Hematopoietic multipotent progenitor cell treated with erythropoietin and hydrocortisone succinate and interleukin-3 and kit ligand, for 6 days (in vitro differentiated cells): ENCODE measurements around the gene CDC34.
"Not testable (repeated sequence)": the region's sequence is repeated elsewhere in the genome, so short reads cannot be mapped to it uniquely, and the experiment has no call there.

Source experiments
- DNase-seq: peaks from one replicate; pipeline ENCODE4 v3.0.0-alpha.2; 2015

Gene CDC34

DNA sequence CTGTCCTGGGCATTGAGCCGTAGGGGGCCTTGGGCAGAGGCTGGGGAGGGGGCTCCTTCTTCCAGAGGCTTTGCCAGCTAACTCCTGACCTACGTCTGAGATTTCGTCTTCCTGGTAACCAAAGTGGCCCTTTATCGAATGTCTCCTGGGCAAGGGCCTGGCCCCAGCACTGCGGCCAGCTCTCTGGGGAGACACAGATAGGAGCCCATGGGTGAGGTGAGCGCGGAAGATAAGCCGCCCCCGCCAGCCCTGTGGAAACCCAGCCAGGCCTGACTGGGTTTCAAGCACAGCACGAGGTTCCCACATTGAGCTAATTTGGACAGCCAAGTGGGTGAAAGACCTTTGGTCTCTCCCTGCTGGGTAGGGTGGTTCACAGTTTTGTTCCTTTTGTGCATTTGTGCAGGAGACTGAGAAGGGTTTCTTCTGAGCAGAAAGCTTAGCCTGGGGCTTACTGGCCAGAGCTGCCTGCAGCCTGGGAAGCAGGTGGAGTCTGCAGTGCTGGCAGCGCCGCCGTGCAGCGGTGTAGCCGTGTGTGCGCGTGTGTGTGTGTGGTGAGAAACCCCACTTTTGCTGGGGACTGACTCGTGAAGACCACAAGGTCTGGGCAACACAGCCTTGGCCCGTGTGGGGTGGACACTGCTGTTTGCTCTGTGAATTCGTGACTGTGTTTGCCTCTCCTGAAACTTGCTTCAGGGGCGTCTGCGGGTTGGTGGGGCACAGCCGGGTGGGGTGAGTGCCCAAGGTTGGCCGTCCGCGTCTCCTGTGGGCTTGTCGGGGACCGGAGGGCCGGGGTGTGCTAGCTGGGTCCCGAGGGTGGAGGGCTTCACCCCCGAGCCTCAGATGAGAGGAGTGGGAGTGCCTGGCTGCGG is 43.3 kb downstream of the CDC34 start:
- peak; percentile 96 for DNase-seq

DNA sequence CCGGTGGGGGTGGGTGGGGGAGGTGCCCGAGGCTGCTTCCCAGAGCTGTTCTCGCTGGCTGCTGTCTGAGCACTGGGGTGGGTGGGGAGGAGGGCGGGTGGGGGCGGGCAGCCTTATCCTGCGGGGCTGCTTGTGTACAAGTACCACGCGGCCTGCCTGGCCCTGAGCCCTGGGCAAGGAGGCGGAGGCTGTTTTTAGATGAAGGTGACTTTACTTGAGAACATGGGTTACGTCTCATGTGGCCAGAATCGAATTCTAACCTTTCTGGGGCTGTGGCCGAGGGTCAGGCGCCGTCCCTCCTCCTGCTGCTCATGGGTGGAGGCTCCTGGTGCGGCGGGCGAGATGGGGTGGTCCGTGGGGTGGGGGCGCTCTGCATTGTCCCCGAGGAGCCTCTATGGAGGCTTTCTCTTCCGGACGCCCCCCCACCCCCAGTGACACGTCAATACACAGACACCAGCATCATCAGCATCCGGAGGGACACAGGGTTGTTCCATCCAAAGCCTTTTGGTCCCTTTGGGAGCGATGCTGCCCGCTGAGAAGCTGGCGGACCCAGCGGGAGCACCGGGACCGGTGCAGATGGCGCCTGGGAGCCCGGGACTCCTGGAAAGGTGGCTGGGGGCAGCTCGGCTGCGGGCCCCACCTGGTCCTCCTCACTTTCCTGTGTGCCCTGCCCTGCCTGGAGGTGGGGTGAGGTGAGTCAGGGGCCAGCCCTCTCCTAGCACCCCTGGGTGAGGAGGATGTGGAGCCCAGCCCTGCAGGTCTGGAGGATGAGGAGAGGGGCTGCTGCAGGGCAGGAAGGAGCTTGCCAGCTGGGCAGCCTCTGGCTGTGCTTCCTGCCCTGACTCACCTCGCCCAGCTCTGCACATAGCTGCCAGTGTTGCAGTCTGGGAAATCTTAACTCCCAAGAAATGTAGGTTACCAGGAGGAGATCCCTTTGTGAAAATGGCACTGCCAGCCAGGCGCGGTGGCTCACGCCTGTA is 44.3 kb downstream of the CDC34 start:
- DNase-seq: peak; percentile 88

DNA sequence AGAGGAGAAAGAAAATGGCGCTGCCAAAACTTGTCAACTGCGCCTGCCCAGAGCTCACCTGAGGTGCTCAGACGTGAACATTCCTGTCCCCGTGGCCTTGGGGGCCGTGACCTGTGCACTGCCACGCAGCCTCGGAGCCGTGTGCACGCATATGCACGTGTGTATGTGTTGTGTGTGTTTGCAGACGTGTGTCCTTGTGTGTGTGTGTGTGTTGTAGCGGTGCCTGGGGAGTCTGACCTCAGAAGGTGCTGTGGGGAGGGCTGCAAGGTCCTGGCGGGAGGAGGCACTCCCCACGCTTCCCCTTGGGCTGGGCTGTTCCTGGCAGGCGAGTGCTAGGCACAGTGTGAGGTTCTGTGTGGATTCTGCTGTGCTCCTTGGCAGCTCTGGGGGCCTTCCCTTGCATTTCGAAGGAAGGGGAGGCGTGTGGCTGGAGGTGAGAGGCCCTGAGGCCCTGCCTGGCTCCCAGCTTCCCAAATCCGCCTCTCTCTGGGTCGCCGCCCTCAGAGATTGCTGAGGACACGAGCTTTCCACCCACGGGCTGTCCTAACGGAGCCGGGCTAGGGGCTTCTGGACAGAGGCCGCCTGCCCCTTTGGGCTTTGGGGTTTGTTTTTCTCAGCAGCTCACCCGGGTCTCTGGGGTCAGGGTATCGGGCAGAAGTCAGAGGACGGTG is 45.3 kb downstream of the CDC34 start:
- no peak for DNase-seq

- DNase-seq: no peak
Measured at GRCh38 chr19:577439-578392, 46.2 kb downstream of the CDC34 start.

- no peak for DNase-seq
Measured at GRCh38 chr19:579111-579841, 47.7 kb downstream of the CDC34 start.

DNA sequence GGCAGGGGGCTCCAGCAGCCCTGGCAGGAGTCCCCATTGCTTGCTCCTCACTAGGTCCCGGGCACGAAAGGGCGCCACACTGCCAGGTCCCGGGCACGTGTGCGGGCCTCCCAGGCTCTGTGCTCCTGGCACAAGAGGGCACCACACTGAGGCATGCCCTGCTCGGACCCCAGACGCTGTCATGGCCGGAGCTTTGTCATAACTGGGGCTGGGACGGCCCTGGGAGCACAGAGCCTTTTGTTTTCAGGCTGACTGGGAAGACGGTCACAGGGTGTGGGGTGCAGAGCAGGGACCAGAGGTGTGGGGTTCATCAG is 48.2 kb downstream of the CDC34 start:
- DNase-seq: no peak

- DNase-seq: no peak
Measured at GRCh38 chr19:580274-580835, 48.8 kb downstream of the CDC34 start.

DNA sequence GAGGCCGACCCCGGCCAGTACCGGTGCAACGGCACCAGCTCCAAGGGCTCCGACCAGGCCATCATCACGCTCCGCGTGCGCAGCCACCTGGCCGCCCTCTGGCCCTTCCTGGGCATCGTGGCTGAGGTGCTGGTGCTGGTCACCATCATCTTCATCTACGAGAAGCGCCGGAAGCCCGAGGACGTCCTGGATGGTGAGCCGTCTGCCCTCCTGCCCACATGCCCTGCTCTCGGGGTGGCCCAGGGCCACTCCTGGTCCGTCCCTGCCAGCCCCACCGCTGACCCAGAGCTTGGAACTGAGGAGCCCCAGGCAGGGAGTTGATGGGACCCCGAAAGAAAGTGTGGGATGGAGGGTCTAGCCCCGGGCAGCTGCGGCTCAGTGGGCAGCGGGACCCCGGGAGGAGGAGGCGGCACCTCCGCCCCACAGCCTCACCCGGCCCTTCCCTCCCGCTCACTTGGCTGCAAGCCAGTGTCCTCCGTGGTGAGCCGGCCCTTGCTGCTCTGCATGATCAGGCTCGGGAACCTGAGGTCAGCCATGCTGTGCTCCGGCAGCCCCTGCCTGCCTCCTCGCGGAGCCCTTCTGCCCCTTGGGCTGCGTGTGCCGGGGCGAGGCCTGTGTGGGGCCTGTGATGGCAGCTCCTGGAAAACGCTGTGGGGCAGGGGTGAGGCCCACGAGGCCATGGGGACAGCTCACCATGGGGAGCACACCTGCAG is 50.0 kb downstream of the CDC34 start:
- peak; percentile 23 for DNase-seq

- no peak for DNase-seq
Measured at GRCh38 chr19:582497-583197, 51.1 kb downstream of the CDC34 start.

DNA sequence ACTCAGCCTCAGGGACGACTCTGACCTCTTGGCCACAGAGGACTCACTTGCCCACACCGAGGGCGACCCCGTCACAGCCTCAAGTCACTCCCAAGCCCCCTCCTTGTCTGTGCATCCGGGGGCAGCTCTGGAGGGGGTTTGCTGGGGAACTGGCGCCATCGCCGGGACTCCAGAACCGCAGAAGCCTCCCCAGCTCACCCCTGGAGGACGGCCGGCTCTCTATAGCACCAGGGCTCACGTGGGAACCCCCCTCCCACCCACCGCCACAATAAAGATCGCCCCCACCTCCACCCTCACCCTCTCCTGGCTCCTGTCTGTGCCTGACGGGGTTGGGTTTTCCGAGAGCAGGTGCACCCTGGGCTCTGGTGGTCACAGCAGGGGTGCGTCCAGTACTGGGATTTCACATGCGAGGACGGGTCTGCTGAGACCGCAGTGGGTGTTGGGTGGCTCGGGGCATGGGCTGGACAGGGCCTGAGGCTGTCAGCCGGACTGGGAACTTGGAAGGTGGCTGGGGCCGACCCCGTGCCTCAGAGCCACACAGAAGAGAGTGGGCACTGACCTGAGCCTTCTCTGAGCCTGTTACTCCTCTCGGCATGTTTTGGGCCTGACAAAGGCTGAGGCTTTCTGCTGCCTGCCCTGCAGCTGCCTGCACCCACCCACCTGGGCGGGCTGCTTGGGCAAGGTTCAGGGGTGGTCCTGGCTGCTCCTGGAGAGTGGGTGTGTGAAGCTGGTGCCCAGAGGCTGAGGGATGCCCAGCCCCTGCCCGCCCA is 51.8 kb downstream of the CDC34 start:
- no peak for DNase-seq

- no peak for DNase-seq
Measured at GRCh38 chr19:583968-584239, 52.3 kb downstream of the CDC34 start.

DNA sequence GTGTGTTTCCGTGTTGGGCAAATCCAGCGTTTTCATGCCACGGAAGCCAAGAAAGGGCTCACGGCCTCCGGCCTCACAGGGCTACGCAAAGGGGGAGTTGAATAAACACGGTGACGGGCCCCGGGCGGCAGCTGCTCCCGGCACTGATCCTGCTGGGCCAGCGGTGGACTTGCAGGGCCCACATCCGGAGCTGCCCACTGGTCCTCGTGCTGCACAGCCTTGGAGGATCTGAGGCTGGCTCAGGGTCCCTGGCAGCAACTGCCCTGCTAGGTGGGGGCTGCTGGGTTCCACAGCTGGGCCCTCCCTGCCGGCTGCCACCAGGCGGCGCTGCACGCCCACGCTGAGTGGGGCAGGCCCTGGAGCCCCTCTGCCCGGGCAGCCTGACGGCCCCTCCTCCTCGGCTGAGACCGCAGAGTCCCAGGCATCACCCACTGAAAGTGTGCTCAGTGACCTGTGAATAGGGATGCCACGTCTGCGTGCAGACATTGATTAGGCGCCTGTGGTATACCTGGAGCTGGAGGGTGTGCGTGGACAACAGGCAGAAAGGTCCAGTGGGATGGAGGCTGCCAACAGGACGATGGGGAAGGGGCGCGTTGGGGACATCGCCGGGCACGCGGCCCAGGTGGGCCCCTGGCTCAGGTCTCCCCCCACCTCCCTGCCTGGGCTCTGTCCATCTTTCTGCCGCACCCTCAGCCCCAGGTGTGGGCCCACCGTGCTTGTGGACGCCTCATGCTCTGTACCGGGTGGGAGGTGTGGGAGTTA is 52.9 kb downstream of the CDC34 start:
- peak; percentile 71 for DNase-seq

DNA sequence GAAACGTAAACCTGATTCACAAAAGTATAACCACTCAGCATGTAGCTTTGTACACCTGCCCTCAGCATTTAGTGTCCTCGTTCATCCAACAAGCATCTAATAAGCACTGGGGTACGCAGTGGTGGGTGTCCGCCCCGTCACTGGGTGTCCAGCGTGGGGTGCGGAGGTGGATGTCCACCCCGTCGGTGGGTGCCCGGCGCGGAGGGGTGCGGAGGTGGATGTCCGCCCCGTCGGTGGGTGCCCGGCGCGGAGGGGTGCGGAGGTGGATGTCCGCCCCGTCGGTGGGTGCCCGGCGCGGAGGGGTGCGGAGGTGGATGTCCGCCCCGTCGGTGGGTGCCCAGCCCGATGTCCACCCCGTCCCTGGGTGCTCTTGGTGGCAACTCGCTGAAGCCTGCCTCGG is 53.6 kb downstream of the CDC34 start:
- DNase-seq: not testable (repeated sequence)

GRCh38 chr19:585551-586110 is 54.1 kb downstream of the CDC34 start:
- DNase-seq: no peak

GRCh38 chr19:588093-588740 is 56.7 kb downstream of the CDC34 start:
- DNase-seq: peak; percentile 93

DNA sequence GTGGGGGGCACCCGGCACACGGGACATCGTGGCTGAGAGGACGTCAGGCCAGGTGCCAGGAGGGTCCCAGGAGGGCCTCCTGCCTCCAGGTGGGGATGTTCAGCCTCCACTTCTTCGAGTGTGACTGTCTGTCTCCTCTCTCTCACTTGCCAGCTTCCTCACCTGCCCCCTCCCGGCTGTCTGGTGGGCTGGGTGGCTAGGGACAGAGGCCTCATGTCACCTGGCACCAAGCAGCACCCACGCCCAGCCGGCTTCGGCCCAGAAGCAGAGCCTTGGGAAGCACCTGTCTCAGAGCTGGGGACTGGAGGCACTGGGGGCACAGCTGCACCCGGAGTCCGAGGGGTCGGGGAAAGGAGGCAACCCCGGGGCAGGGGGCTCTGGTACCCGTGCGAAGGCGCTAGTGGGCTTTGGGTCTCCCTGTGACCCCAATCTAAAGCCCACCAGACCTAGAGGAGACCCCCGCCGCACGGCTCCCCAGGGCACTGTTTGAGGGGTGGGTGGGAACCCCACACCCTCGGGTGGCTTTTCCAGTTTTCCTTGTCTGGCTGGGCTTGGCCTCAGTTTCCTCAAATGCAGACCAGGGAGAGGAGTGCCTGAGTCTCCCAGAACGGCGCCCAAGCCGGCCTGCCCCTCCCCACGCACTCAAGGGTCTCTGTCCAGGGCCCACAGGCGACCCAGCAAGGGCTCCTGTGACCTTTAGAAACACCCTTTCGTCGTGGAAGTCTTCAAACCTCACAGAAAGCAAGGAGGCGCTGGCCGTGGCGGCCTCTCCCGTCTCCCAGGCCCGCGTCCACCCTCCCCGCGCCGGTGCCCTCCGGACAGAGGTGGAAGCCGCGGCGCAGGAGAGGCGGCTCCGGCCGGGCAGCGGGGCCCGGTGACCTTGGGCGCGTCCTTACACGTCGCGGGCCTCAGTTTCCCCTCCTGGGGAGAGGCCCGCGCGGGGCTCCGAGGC is 57.5 kb downstream of the CDC34 start:
- DNase-seq: no peak
